ENCODE measurements around the gene TTC22. TPM values are rescaled to one million over a fixed set of nuclear protein-coding genes. Genes with fewer than 3 reads are reported as not detected.

TTC22 gene
- total RNA-seq, 3 donors from 2014 or later = 51.6 to 122 (median 70.8) TPM

GRCh38 chr1:54814126-54814498 is 13.0 kb upstream of the TTC22 start:
- intact Hi-C loops (cut with DNase I, micrococcal nuclease) = loop anchor here in 1 of 2 donors (5.0 kb wide), 1 partner anchor 142 kb away; no protein-coding TSS in a partner anchor
- peak; percentile 72 for ATAC-seq
- Histone ChIP-seq H3K4me3 (no peak overlapping the region), H3K36me3 (ENCODE audit: low read depth) (no peaks in the 10 kb centered on the region), H3K9me3 (no peaks in the 10 kb centered on the region), H3K4me1 (ENCODE audit: low read depth) (peaks cover 10% of the 10 kb centered on the region)
- peak in 2 of 3 donors; percentile 82 to 84 for DNase-seq
- no peak for TF ChIP-seq CTCF (IDR thresholded peaks at IDR 0.05)

GRCh38 chr1:54813485-54814125 is 12.5 kb upstream of the TTC22 start:
- DNase-seq = peak in 2 of 3 donors; percentile 62
- ATAC-seq = no peak

DNA sequence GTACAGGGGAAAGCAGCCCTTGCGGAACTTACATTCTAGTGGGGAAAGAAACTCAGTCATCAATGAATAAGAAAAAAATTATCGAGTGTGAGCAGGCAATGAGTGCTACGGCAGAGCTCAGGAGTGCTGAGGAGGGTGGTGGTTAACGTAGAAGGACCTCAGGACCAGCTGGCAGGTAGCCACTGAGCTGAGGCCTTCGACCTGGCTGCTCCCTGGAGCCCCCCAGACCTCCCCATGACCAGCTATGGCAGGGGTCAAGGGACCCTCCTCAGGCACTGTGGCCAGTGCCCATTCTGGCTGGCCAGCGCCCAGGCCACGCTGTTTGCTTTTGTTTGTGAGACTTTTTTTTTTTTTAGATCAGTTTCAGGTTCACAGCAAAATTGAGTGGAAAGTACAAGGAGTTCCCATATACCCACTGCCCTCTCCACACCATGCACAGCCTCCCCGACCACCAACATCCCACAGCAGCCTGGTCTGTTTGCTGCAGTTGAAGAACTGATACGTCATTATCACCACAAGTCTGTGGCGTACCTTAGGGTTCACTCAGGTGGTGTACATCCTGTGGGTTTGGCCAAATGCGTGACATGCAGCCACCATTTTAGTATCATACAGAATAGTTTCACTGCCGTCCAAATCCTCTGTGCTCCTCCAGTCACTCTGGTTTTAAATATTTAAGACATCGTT is 11.8 kb upstream of the TTC22 start:
- DNase-seq (no peak), ATAC-seq (no peak)
- H3K9me3 ChIP-seq = no peaks in the 10 kb centered on the region
- H3K36me3 ChIP-seq (ENCODE audit: low read depth) = no peaks in the 10 kb centered on the region
- H3K4me1 ChIP-seq (ENCODE audit: low read depth) = peaks cover 10% of the 10 kb centered on the region
- H3K4me3 ChIP-seq = no peak overlapping the region
- intact Hi-C loops (cut with DNase I, micrococcal nuclease) = loop anchor here in 1 of 2 donors (5.0 kb wide), 1 partner anchor 141 kb away; no protein-coding TSS in a partner anchor
- no peak for TF ChIP-seq CTCF (IDR thresholded peaks at IDR 0.05)

More at GRCh38 chr1:54813485-54814125, 12.5 kb upstream of the TTC22 start:
- peaks cover 10% of the 10 kb centered on the region for H3K4me1 ChIP-seq (ENCODE audit: low read depth)
- H3K36me3 ChIP-seq (ENCODE audit: low read depth) = no peaks in the 10 kb centered on the region
- intact Hi-C loops (cut with DNase I, micrococcal nuclease) = loop anchor here in 1 of 2 donors (5.0 kb wide), 1 partner anchor 141 kb away; no protein-coding TSS in a partner anchor
- no peak overlapping the region for H3K4me3 ChIP-seq
- no peak for TF ChIP-seq CTCF (IDR thresholded peaks at IDR 0.05)
- no peaks in the 10 kb centered on the region for H3K9me3 ChIP-seq

- intact Hi-C loops (cut with DNase I, micrococcal nuclease) = loop anchor here in 1 of 2 donors (5.0 kb wide), 1 partner anchor 140 kb away; no protein-coding TSS in a partner anchor
- TF ChIP-seq CTCF (IDR thresholded peaks at IDR 0.05) = no peak
- no peak for DNase-seq
- Histone ChIP-seq H3K9me3 (no peaks in the 10 kb centered on the region), H3K4me1 (ENCODE audit: low read depth) (peaks cover 13% of the 10 kb centered on the region), H3K36me3 (ENCODE audit: low read depth) (no peaks in the 10 kb centered on the region), H3K4me3 (no peak overlapping the region)
- ATAC-seq = no peak
These were observed 10.9 kb upstream of the TTC22 start for GRCh38 chr1:54811739-54812655.

- peaks cover 13% of the 10 kb centered on the region for H3K4me1 ChIP-seq (ENCODE audit: low read depth)
- no peak for ATAC-seq
- no peaks in the 10 kb centered on the region for H3K9me3 ChIP-seq
- TF ChIP-seq CTCF (IDR thresholded peaks at IDR 0.05) = no peak
- H3K4me3 ChIP-seq = no peak overlapping the region
- DNase-seq = no peak
- no peaks in the 10 kb centered on the region for H3K36me3 ChIP-seq (ENCODE audit: low read depth)
- intact Hi-C loops (cut with DNase I, micrococcal nuclease) = loop anchor here in 1 of 2 donors (5.0 kb wide), 1 partner anchor 139 kb away; no protein-coding TSS in a partner anchor
These were observed 9.9 kb upstream of the TTC22 start for GRCh38 chr1:54811066-54811465.
